Stimulated activated naive CD4-positive, alpha-beta T cell (primary cell): ENCODE data around the gene TMEM40.
"Not testable (repeated sequence)": the region's sequence is repeated elsewhere in the genome, so short reads cannot be mapped to it uniquely, and the experiment has no call there.

ENCODE experiments used
- DNase-seq, 6 experiments: peaks; one replicate each; lab custom pipeline; 2025; lab: John Stamatoyannopoulos, UW

TMEM40 gene

GRCh38 chr3:12750658-12751071 is 8.4 kb downstream of the TMEM40 start:
- no peak for DNase-seq

GRCh38 chr3:12750223-12750622 is 8.8 kb downstream of the TMEM40 start:
- DNase-seq: no peak

DNA sequence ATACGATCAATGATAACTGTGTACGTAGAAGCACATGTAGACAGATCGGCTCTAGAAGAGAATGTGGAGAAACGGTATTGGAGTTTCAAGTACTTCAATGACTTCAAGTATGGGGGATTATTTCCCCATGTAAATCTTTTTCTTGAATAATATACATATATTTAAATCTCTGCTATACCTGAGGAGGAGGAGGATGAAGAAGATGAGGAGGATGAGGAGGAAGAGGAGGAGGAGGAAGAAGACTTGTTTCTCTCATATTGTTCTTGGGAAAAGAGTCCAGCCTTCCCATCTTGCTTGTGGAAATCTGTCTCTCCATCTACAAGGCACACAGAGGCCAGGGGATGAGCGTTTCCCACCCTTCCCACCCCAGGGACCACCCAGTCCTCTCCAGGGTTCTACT is 10.6 kb downstream of the TMEM40 start:
- DNase-seq: no peak

DNA sequence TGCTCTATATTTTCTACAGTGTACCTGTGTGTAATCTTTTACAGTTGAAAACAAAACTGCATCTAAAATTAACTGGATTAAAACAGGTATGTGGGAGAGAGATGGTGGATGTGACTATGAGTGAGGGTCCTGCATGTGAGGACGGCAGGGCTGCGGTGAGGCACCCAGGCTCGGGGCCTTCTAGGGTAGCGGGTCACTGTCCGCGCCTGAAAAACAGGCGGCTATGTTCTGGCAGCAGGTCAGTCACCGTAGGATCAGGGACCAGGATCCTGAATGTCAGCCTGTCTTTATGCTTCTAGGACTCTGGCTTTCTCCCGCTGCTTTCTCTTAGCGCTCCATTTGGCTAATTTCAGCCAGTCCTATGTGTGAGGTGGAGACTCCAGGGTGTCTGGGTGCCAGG is 12.6 kb downstream of the TMEM40 start:
- no peak for DNase-seq

GRCh38 chr3:12744326-12744725 is 14.7 kb downstream of the TMEM40 start:
- no peak for DNase-seq

GRCh38 chr3:12743583-12743982 is 15.5 kb downstream of the TMEM40 start:
- DNase-seq: no peak

DNA sequence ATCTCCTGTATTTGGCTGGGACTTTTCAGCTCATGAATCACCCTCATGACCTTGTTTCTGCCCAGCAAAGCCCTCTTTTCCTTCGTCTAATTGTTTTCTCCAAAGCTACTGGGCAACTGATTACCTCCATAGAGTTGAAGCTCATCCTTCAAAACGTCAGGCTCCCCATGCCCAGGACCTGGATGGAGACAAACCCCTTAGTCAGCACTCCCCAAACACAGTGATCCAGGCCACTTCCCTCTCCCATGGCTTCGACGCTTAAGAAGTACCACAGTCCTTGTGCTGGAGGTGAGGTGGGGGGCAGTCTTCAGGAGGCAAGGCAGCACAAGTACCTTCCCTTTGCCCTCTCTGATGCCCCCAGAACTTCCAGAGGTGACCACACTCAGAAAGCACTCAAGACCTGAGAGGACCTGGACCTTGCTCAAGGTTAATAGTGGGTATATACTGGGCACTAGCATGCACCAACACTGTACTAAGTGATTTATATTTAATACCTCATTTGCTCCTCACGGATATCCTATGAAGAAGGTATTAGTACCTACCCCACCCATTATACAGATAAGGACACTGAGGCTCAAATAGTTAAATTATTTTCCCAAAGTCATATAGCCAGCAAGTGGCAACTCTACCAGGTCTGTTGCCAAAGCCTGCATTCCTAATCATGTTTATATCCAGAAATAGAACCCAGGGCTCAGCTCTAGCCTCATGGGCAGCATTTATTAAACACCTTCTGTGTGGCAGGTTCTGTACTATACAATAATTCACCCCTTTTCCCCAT is 16.5 kb downstream of the TMEM40 start:
- no peak for DNase-seq

GRCh38 chr3:12741209-12741608 is 17.9 kb downstream of the TMEM40 start:
- DNase-seq: no peak

DNA sequence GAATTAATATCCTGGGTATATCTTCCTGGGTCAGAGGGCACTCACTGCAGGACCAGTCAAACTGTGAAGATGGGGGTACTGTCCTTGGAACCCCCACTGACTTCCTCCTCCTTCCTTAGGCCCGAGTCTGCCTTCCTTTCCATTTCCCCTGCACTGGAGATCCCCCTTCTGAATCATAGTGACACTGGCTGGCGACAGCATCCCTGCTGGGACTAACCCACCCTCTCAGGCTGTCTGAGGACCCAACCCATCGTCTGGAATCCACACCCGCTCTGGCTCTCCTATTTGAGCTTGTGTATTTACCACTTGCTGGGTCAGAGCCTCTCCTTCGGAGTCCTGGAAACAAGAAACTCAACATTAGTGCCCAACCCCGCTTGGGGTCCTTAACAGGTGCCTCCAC is 21.2 kb downstream of the TMEM40 start:
- no peak for DNase-seq

DNA sequence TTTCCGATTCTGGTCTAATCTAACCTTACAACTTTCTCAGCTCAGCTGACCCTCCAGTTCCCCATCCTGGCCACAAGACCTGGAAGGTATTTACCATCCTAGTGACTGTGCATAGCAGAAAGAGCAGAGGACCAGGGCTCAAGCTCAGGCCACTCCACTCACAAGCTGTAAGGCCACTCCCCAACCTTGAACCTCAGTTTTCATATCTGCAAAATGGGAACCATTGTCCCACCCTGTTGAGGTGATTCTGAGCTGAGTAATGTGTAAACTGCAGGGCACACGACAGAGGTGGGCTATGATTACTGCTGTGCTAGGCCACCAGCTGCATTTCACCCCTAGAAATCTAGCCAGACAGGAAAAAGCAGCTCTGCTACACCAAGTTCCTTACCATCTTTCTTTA is 21.7 kb downstream of the TMEM40 start:
- no peak for DNase-seq

DNA sequence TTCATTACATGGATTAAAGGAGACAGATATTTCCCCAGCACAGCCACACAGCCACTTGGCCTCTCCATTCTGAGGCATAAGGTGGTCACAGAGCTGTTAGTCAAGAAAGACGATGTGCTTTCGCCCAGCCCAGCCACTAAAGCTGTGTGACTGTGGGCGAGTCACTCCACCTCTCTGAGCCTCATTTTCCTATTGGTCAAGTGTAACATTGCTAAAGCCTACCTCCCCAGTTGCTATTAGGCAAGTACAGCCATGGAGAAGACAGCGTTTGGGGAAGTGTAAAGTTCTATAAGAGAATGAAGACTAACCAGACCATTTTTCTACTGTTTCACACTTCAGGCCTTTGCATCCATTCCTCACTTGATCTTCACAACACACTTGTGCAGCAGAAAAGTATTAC is 24.1 kb downstream of the TMEM40 start:
- DNase-seq: no peak

- no peak for DNase-seq
These were observed 25.5 kb downstream of the TMEM40 start for GRCh38 chr3:12733566-12733965.

DNA sequence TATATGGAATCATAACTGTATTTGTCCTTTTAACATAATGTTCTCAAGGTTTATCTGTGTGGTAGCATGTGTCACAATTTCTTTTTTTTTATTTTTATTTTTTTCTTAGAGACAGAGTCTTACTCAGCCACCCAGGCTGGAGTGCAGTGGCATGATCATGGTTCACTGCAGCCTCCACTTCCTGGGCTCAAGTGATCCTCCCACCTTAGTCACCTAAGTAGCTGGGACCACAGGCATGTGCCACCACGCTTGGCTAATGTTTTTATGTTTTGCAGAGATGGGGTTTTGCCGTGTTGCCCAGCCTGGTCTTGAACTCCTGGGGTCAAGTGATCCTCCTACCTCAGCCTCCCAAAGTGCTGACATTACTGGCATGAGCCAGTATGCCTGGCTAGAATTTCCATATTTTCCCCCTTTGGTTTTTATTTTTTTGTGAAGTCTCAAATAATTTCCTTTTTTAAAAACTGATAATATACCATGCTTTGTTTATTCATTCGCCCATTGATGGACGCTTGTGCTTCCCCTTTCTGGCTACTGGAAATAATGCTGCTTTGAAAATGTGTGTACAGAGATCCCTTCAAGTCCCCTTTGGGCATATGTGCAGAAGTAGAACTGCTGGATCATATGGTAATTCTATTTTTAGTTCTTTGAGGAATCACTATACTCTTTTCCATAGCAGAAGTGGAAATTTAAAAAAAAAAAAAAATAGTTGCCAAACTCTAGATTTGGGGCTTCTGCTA is 28.4 kb downstream of the TMEM40 start:
- no peak for DNase-seq

GRCh38 chr3:12729051-12729651 is 29.9 kb downstream of the TMEM40 start:
- DNase-seq: no peak

DNA sequence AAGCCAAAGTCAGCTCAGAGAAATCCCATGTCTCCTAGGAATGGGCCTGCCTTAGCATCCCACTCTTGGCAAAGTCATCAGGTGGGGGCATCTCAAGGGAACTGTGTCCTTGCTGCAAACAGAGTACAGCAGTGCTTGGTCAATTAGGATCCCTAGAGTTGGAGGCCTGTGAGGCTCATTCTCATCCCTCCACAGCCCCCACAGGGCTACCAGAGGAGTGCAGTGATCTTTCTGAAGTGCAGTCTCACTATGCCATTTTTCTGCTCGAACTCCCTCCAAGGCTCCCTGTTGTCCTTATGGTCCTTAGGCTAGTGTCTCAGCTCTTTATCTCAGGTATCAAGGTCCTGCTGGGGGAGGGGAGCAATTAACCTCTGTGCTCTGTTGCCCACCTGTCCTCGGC is 31.1 kb downstream of the TMEM40 start:
- DNase-seq: no peak

GRCh38 chr3:12727481-12727880 is 31.6 kb downstream of the TMEM40 start:
- DNase-seq: no peak

DNA sequence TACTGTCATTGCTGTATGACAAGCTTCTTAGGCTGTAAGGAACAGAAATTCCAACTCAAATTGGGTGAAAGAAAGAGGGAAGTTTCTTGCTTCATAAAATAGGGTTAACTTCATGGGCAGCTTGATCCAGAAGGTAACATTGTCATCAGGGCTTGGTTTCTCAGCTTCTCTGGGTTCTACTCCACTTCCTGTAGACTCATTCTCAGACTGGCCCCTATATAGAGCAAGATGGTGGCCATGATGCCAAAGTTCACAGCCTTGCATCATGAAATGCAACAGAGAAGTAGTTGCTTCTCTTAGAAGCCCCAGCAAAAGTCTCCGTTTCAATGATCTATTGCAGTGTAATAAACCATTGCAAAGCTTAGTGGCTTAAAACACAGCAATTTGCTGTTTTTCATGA is 33.6 kb downstream of the TMEM40 start:
- DNase-seq: no peak

DNA sequence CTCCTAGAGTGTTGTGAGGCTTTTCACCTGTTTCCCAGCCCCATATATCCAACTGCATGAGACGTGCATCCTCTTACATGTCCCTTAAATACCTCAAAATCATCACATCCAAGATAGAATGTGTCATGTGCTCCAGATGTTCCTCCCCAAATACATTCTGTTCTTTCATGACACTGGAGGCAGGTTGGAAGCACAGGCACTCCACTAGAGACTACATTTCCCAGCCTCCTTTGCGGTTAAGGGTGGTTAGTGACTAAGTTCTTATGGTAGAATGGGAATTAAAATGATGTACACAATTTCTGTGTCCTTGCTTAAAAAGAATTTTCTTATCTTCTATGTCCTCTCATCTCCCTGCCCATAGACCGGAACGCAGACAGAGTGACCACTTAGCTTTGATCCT is 34.3 kb downstream of the TMEM40 start:
- no peak for DNase-seq

GRCh38 chr3:12723362-12723761 is 35.7 kb downstream of the TMEM40 start:
- not testable (repeated sequence) for DNase-seq

- no peak for DNase-seq
These were observed 36.8 kb downstream of the TMEM40 start for GRCh38 chr3:12722226-12722625.

GRCh38 chr3:12719984-12720898 is 38.8 kb downstream of the TMEM40 start:
- DNase-seq: peak; percentile 41 to 83 (median 70)

DNA sequence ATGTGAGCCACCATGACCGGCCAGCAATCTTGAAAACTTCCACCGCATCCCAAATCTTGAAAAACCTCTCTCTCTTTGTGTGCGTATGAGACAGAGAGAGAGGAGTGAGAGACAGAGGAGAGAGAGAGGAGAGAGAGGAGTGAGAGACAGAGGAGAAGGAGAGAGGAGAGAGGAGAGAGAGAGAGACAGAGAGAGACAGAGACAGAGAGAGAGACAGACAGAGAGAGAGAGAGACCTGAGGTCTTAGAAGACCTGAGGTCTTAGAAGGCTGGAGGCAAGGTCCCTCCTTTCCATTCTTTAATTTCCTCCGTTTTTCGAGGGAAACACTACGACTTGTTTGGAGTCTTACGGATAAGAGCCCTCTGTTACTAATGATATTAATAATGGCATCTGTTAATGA is 39.5 kb downstream of the TMEM40 start:
- no peak for DNase-seq
